NCI-H1436 treated with DMSO at 0.1 percent for 48 hours (cell line): Measurements from ENCODE around the gene TEKT5.
"Not testable (repeated sequence)": the region's sequence is repeated elsewhere in the genome, so short reads cannot be mapped to it uniquely, and the experiment has no call there.

Source experiments
- DNase-seq: peaks from one replicate; lab custom pipeline; 2025; lab: John Stamatoyannopoulos, UW

The TEKT5 gene

GRCh38 chr16:10631886-10632285 lies 62.8 kb downstream of the TEKT5 start:
- no peak for DNase-seq

DNA sequence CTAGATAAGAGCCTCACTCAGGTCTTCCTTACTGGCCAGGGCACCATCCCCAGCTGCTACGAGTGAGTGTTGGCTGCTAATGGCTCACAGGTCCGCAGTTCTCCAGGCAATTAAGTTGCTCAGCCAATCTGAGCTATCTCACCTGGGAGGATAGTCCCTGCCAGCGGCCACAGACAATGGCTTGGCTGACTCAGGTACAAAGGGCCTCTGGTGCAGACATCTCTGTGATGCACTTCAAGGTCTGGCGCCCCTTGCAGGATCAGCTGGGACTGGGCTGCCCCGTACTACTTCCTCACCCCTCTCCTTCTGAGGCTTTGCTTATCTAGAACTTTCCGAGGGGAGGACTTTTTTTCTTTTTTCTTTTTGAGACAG lies 65.2 kb downstream of the TEKT5 start:
- no peak for DNase-seq

DNA sequence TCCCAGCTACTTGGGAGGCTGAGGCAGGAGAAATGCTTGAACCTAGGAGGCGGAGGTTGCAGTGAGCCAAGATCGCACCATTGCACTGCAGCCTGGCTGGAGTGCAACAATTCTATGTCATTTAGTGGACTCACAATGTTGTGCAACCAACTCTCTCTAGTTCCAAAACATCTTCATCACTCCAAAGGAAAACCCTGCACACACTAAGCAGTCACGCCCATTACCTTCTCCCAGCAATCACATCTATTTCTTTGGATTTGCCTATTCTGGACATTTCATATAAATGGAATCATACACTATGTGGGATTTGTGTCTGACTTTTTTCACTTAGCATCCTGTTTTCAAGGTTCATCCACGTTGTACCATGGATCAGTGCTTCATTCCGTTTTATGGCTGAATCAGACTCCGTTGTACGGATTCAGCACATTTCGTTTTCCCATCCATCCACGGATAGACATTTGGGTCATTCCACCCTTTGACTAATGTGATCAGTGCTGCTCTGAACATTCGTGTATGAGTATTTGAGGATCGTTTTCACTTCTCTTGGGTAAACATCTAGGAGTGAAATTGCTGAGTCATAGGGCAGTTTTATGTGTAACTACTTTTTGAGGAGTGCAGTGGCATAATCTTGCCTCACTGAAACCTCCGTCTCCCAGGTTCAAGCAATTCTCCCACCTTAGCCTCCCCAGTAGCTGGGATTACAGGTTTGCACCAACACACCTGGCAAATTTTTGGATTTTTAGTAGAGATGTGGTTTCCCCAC lies 69.0 kb downstream of the TEKT5 start:
- DNase-seq = no peak

- no peak for DNase-seq
Observed at GRCh38 chr16:10624527-10624926, 70.2 kb downstream of the TEKT5 start.

GRCh38 chr16:10623059-10623458 lies 71.7 kb downstream of the TEKT5 start:
- no peak for DNase-seq

GRCh38 chr16:10622036-10622921 lies 72.5 kb downstream of the TEKT5 start:
- no peak for DNase-seq

GRCh38 chr16:10621216-10621949 lies 73.3 kb downstream of the TEKT5 start:
- not testable (repeated sequence) for DNase-seq

DNA sequence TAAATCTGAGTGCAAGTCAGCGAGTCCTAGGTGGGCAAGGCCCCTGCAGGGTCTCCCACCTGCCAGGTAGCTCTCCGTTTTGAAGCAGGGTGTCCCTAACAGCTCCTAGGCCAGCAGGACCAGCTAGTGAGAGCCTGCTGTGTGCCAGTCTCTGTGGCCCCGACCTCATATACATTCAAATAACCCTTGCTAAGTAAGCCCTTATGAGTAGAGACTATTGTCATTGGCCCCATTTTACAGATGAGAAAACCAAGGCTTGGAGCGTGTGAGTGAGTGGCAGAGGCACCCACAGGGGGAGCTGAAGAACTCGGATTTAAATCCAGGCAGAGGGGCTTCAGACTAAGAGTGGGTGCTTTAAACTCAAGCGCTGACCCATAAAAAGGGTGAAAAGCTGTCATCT lies 74.6 kb downstream of the TEKT5 start:
- no peak for DNase-seq

DNA sequence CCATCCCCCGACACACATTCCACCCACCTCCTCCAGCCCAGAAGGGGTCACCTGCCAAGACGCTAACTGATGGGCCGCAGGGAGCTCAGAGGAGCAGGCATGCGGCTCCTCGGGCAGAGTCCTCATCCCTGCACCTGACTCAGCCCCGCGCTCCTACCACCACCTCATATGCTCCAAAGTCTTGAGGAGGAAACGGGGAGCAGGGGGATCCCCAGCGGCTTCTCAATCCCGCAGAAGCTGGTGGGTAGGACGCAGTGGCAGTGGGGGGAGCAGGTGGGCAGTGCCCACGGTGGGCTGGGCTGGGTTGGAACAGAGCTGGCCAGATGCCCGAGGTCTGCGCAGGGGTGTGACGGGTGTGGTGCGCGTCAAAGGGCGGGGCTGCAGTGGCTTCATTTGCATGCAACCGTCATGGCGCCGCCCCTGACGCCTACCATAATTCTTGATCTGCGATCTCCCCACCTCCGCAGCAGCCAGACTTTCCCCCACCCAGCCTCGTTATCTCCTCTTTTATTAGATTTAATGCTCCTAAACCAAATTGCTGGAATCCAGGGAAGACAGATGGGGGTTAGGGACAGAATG lies 75.4 kb downstream of the TEKT5 start:
- no peak for DNase-seq

- no peak for DNase-seq
Observed at GRCh38 chr16:10618710-10619209, 76.0 kb downstream of the TEKT5 start.

DNA sequence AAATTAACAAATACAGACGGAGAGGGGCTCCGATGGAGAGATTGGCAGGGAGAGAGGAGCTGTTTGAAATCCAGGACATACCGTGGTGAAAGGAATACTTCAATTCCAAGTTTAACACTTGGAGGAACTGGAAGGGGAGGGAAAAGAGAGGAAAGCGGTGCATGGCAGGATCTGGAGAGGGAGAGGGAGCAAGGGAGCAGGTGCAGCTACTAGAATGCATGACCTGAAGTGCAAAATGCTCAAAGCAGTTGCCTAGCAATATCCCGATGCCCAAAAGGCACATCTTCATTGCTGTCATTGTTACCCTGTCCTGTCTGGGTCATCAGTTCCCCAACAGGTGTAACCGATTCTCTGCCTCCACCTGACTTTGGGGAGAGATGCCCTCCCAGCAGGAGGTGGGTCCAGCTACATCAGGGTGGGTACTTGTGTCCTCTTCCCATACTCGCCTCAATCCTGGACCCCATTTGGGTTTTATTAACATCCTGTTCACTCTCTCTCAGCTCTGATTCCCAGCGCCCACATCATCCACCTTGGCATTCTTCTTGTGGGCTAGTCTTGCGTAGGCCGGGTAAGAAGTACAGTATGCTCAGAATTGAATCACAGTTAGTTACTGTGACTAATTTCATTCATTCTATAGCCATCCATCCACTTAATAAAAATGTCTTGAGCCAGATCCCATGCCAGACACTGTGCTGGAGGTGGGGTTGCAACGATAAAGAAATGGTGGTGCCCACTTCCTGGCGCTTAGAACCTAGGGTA lies 76.9 kb downstream of the TEKT5 start:
- DNase-seq = no peak

- DNase-seq = no peak
Observed at GRCh38 chr16:10616756-10617640, 77.7 kb downstream of the TEKT5 start.

GRCh38 chr16:10616419-10616755 lies 78.3 kb downstream of the TEKT5 start:
- DNase-seq = no peak

DNA sequence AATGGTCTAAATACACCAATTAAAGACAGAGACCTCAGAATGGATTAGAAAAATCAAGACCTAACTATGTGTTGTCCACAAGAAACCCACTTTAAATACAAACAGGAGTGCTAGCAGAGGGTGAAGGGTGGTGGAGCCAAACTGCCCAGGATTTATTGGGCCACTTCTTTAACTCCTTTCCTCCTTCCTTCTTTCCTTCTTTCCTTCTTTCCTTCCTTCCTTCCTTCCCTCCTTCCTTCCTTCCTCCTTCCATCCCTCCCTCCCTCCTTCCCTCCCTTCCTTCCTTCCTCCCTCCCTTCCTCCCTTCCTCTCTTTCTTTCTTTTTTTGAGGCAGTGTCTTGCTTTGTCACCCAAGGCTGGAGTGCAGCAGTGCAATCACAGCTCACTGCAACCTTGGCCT lies 80.0 kb downstream of the TEKT5 start:
- DNase-seq = no peak

- no peak for DNase-seq
Observed at GRCh38 chr16:10613785-10614485, 80.8 kb downstream of the TEKT5 start.

DNA sequence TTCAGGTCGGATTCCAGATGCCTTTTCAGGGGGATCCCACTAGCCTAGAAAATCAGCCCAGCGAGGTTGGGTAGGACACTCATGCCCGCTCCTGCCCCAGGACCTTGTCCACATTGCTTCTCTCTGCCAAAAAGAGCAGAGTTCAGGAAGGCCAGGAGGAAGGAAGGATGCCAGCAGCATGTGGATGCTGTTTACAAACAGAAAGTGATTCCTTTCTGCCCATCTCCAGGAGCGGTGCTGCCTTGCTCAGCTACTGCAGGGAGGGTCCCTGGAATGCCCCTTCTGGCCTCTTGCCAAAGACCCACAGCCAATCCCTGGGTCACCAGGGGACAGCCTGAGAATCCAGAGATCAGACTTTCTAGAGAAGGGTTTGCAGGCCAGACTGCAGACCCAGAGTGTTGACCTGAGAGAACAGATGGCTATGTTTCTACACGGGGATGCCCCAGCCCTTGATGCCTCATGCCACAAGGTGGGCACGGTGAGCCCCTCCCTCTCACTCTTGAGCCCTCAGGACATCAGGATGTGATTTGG lies 82.0 kb downstream of the TEKT5 start:
- DNase-seq = no peak

- no peak for DNase-seq
Observed at GRCh38 chr16:10611825-10612342, 82.8 kb downstream of the TEKT5 start.

GRCh38 chr16:10610499-10611184 lies 84.1 kb downstream of the TEKT5 start:
- DNase-seq = no peak

GRCh38 chr16:10609402-10609774 lies 85.3 kb downstream of the TEKT5 start:
- DNase-seq = no peak
